ENCODE data around the gene ABLIM2. TPM values are rescaled to one million over a fixed set of nuclear protein-coding genes. Genes with fewer than 3 reads are reported as not detected.

Gene ABLIM2
- total and polyA plus RNA-seq, 2 of the 8 experiments (the other 6 are each of a cell fraction or from before 2014, with no cell fraction given), result 2.8 to 3.0 TPM

- H3K4ac ChIP-seq (replicated peaks; ENCODE audit: insufficient read length, low read depth, low read length), result no peak overlapping the region
- H2BK5ac ChIP-seq (ENCODE audit: low read depth, low read length), result no peak overlapping the region; the same call in 1 of the 2 replicates
- FAIRE-seq (no peak), DNase-seq (ENCODE audit: low read depth in 1 of 2, low spot score in 2 of 2) (no peak)
- POLR2A ChIA-PET (ENCODE audit: partially characterized antibody), result no interaction called here
- H2AK5ac ChIP-seq (ENCODE audit: low read depth, low read length), result no peak overlapping the region
- H2BK12ac ChIP-seq (ENCODE audit: low read depth, low read length), result no peak overlapping the region
- no peaks in the 10 kb centered on the region for H3K27me3 ChIP-seq (replicated peaks in 1 of 4; ENCODE audit: control insufficient read depth in 3 of 4, extremely low read depth in 1 of 4, insufficient read depth in 3 of 4, low read length in 3 of 4)
- H2BK120ac ChIP-seq (replicated peaks; ENCODE audit: low read depth, low read length), result no peak overlapping the region
- no peaks in the 10 kb centered on the region for H3K23me2 ChIP-seq (ENCODE audit: low read depth, low read length)
- no peak overlapping the region for H4K8ac ChIP-seq (ENCODE audit: extremely low read depth, insufficient read depth, low read length)
- no peak overlapping the region for H3K4me2 ChIP-seq (ENCODE audit: insufficient read depth in 1 of 2, low read depth in 2 of 2, low read length in 2 of 2)
- H3K79me2 ChIP-seq (ENCODE audit: control insufficient read depth in 1 of 2, insufficient read depth in 2 of 2, low read length in 2 of 2), result no peaks in the 10 kb centered on the region
- no peak overlapping the region for H3K56ac ChIP-seq (replicated peaks; ENCODE audit: insufficient read length, low read depth, low read length)
- peaks cover 4 to 9% (median 8%) of the 10 kb centered on the region in 4 experiments; a peak in 6 of 7 replicates for H3K4me1 ChIP-seq (replicated peaks in 1 of 4; ENCODE audit: control insufficient read depth in 3 of 4, insufficient read depth in 4 of 4, low read length in 3 of 4)
- no peaks in the 10 kb centered on the region for H3K79me1 ChIP-seq (ENCODE audit: low read depth, low read length)
- H4K91ac ChIP-seq (replicated peaks; ENCODE audit: insufficient read length, low read length), result no peak overlapping the region
- no peaks in the 10 kb centered on the region for H3K9me3 ChIP-seq (ENCODE audit: insufficient read depth in 2 of 2, low read depth in 1 of 2, low read length in 1 of 2)
- no peak overlapping the region for H3K4me3 ChIP-seq (ENCODE audit: extremely low read depth in 1 of 4, insufficient read depth in 2 of 4, low read depth in 3 of 4, low read length in 4 of 4)
- no peaks in the 10 kb centered on the region for H4K20me1 ChIP-seq (replicated peaks in 1 of 2; ENCODE audit: control insufficient read depth in 1 of 2, insufficient read depth in 2 of 2, low read length in 2 of 2)
- H2BK20ac ChIP-seq (ENCODE audit: low read length), result no peak overlapping the region
- H4K5ac ChIP-seq (ENCODE audit: insufficient read length, low read depth, low read length), result no peak overlapping the region
- H3K23ac ChIP-seq (ENCODE audit: insufficient read length), result no peak overlapping the region
- 83% methylated on average over 15 of the region's 17 CpGs; no CpG with 5 or more reads in 1 of the 2 experiments for WGBS, 2 experiments (ENCODE audit: extremely low coverage in 1 of 2, insufficient coverage in 1 of 2, insufficient read length in 1 of 2, insufficient replicate concordance in 2 of 2, low coverage in 1 of 2, low lambda C conversion rate in 2 of 2, missing lambda C conversion rate in 1 of 2)
- no peak overlapping the region for H3K14ac ChIP-seq (ENCODE audit: insufficient read length)
- CTCF ChIA-PET (ENCODE audit: partially characterized antibody), result interaction anchor here (0.7 to 5.7 kb wide), 10 partner anchors 8 to 97 kb away, joined by 3 to 34 read pairs (median 4); no protein-coding TSS in a partner anchor
- no peak overlapping the region for H3K27ac ChIP-seq (ENCODE audit: low read depth, low read length)
- no peak overlapping the region for H2AFZ ChIP-seq (ENCODE audit: low read length)
- H3K9ac ChIP-seq (replicated peaks in 1 of 4; ENCODE audit: extremely low read depth in 1 of 4, low read depth in 3 of 4, low read length in 3 of 4), result no peak overlapping the region
- H3K36me3 ChIP-seq (ENCODE audit: control insufficient read depth in 2 of 4, insufficient read depth in 4 of 4, low read length in 3 of 4), result no peaks in the 10 kb centered on the region
- H2BK15ac ChIP-seq (ENCODE audit: low read length), result no peak overlapping the region
- H3K18ac ChIP-seq (ENCODE audit: extremely low read depth, low read length), result no peak overlapping the region
- TF ChIP-seq SAP30 (IDR thresholded peaks at IDR 0.05; ENCODE audit: insufficient read depth, insufficient replicate concordance, low read length), result no peak
- TF ChIP-seq SUZ12 (IDR thresholded peaks at IDR 0.05; ENCODE audit: low read length), result no peak
- TF ChIP-seq CTBP2 (IDR thresholded peaks at IDR 0.05; ENCODE audit: borderline replicate concordance, insufficient read depth, insufficient read length, low read length), result no peak
- TF ChIP-seq GTF2F1 (IDR thresholded peaks at IDR 0.05; ENCODE audit: borderline replicate concordance, low read depth, low read length), result no peak
- TF ChIP-seq ATF2 (IDR thresholded peaks at IDR 0.05; ENCODE audit: low read length), result no peak
- no peak for TF ChIP-seq TEAD4 (IDR thresholded peaks at IDR 0.05; ENCODE audit: low read depth, low read length)
- TF ChIP-seq SIN3A (conservative IDR thresholded peaks at IDR 0.05 in 1 of 2, IDR thresholded peaks at IDR 0.05 in 1 of 2; ENCODE audit: low read depth in 1 of 2, low read length in 2 of 2), result no peak
- TF ChIP-seq HDAC6 (IDR thresholded peaks at IDR 0.05; ENCODE audit: low read depth, low read length), result no peak
- no peak for TF ChIP-seq MAFK (IDR thresholded peaks at IDR 0.05; ENCODE audit: low read depth, low read length)
- TF ChIP-seq TAF7 (optimal IDR thresholded peaks at IDR 0.05; ENCODE audit: borderline replicate concordance, low read depth, low read length), result no peak
- TF ChIP-seq POU5F1 (IDR thresholded peaks at IDR 0.05; ENCODE audit: low read depth, low read length), result no peak
Observed at GRCh38 chr4:8084031-8084660, 74.5 kb downstream of the ABLIM2 start.

Measured in H1 (cell line).